GM12878 (cell line): ENCODE results near the gene SPIRE2. TPM values are rescaled to one million over a fixed set of nuclear protein-coding genes. Genes with fewer than 3 reads are reported as not detected.

Experiments used
- ATAC-seq: fragments of 200-7000 bp; cut with Tn5 transposase; 3 replicates; pipeline ENCODE4 v1.9.1; 2020; ENCODE audit warnings: mild to moderate bottlenecking, moderate library complexity
- BruUV-seq: library from RNA; stranded (reverse); fragments of 400-500 nt; replicated peaks from 2 replicates; lab custom pipeline; 2021; lab: Mats Ljungman, UMichigan
- CTCF ChIA-PET: fragments of 300-600 bp; sonication (Branson Sonifier 250); formaldehyde crosslinking; extraction: SDS; loops from one replicate; lab custom pipeline; 2021; ENCODE audit warnings: inconsistent platforms; lab: Yijun Ruan, JAX
- POLR2A ChIA-PET: fragments of 350-600 bp; formaldehyde crosslinking; extraction: SDS; loops from one replicate; lab custom pipeline; 2021; ENCODE audit warnings: inconsistent platforms; lab: Charles Lee
- RAD21 ChIA-PET: fragments of 300-600 bp; sonication (Branson Sonifier 250); formaldehyde crosslinking; loops from one replicate; lab custom pipeline; 2023; ENCODE audit warnings: antibody characterized with exemption; ENCODE audit not compliant: unreplicated experiment; lab: Charles Lee
- SMC1A ChIA-PET: fragments of 300-600 bp; sonication (Branson Sonifier 250); formaldehyde crosslinking; loops from one replicate; lab custom pipeline; 2023; ENCODE audit not compliant: unreplicated experiment, uncharacterized antibody; lab: Charles Lee
- DNase-seq: peaks from one replicate; pipeline ENCODE4 v3.0.0-alpha.2; 2011; ENCODE audit warnings: low read depth, low spot score
- FAIRE-seq: peaks from 3 replicates; lab custom pipeline; 2011; peaks lifted over from hg19 to GRCh38; lab: Jason Lieb, UNC
- H2AFZ ChIP-seq: 2 replicates; pipeline ENCODE4 v1.6.0; 2011; ENCODE audit warnings: low read depth, low read length, control low read depth; ENCODE audit not compliant: control insufficient read depth
- H3K27ac ChIP-seq: 2 replicates; pipeline ENCODE4 v1.5.1; 2011; ENCODE audit warnings: control low read depth; ENCODE audit not compliant: control insufficient read depth, insufficient read depth
- H3K27me3 ChIP-seq, 2 experiments: replicated peaks in 1 of 2; 2 replicates each; pipeline versions ENCODE4 v1.6.0 to v1.6.1; 2011; ENCODE audit warnings: low read length in 1 of 2; ENCODE audit not compliant: control insufficient read depth in 2 of 2, insufficient read depth in 2 of 2
- H3K36me3 ChIP-seq, 2 experiments: 2 replicates each; pipeline ENCODE4 v1.5.1; 2011; ENCODE audit warnings: low read length in 1 of 2; ENCODE audit not compliant: control insufficient read depth in 2 of 2, insufficient read depth in 2 of 2
- H3K4me1 ChIP-seq: 2 replicates; pipeline ENCODE4 v1.6.1; 2011; ENCODE audit warnings: mild to moderate bottlenecking, low read length, moderate library complexity, mixed read lengths; ENCODE audit not compliant: control insufficient read depth, insufficient read depth
- H3K4me2 ChIP-seq: 2 replicates; pipeline ENCODE4 v1.6.0; 2011; ENCODE audit warnings: control low read depth; ENCODE audit not compliant: control insufficient read depth, insufficient read depth
- H3K4me3 ChIP-seq: fragments of 200-600 bp; sonication (generic); 2 replicates; pipeline ENCODE4 v1.5.1; 2016
- H3K79me2 ChIP-seq: 2 replicates; pipeline ENCODE4 v1.6.0; 2011; ENCODE audit warnings: low read length; ENCODE audit not compliant: control insufficient read depth, insufficient read depth
- H3K9ac ChIP-seq: 2 replicates; pipeline ENCODE4 v1.8.0; 2011; ENCODE audit warnings: low read length, control low read depth, mixed read lengths; ENCODE audit not compliant: control insufficient read depth, insufficient read depth
- H3K9me3 ChIP-seq: replicated peaks from 3 replicates; pipeline ENCODE4 v1.5.1; 2011; ENCODE audit warnings: mild to moderate bottlenecking, low read length; ENCODE audit not compliant: control insufficient read depth, insufficient read depth
- H4K20me1 ChIP-seq: 2 replicates; pipeline ENCODE4 v1.6.0; 2011; ENCODE audit not compliant: control insufficient read depth, insufficient read depth
- ATF7 ChIP-seq: fragments of 450-650 bp; IDR thresholded peaks from 2 replicates; pipeline ENCODE4 v1.6.1; 2016; ENCODE audit warnings: low read depth, mild to moderate bottlenecking
- BMI1 ChIP-seq: fragments of 450-650 bp; IDR thresholded peaks from 2 replicates; pipeline ENCODE4 v1.6.1; 2016; ENCODE audit warnings: mild to moderate bottlenecking, moderate library complexity, borderline replicate concordance
- CBX5 ChIP-seq: sonication (generic); IDR thresholded peaks from 2 replicates; pipeline ENCODE4 v1.6.1; 2016; ENCODE audit warnings: low read depth, moderate library complexity, mild to moderate bottlenecking, inconsistent platforms
- ESRRA ChIP-seq: IDR thresholded peaks from 2 replicates; pipeline ENCODE4 v1.6.1; 2012; ENCODE audit warnings: mild to moderate bottlenecking, low read length, improper control_type of control experiment
- FOXK2 ChIP-seq: fragments of 450-650 bp; IDR thresholded peaks from 2 replicates; pipeline ENCODE4 v1.6.1; 2017; ENCODE audit warnings: mild to moderate bottlenecking, moderate library complexity
- HCFC1 ChIP-seq: fragments of 150-350 bp; IDR thresholded peaks from 2 replicates; pipeline ENCODE4 v1.6.1; 2014; ENCODE audit warnings: low read length
- HDAC2 ChIP-seq: fragments of 200-600 bp; sonication (generic); IDR thresholded peaks from 2 replicates; pipeline ENCODE4 v1.6.1; 2017
- HSF1 ChIP-seq: fragments of 150-350 bp; IDR thresholded peaks from 2 replicates; pipeline ENCODE4 v1.6.1; 2014; ENCODE audit warnings: mild to moderate bottlenecking, low read depth, low read length
- JUND ChIP-seq: IDR thresholded peaks from 2 replicates; pipeline ENCODE4 v1.6.1; 2012; ENCODE audit warnings: low read depth, mild to moderate bottlenecking, low read length, improper control_type of control experiment, moderate library complexity
- MXI1 ChIP-seq: fragments of 150-350 bp; IDR thresholded peaks from 2 replicates; pipeline ENCODE4 v1.6.1; 2011; ENCODE audit warnings: low read depth, mild to moderate bottlenecking, inconsistent platforms, low read length, improper control_type of control experiment
- POU2F2 ChIP-seq: IDR thresholded peaks from 3 replicates; pipeline ENCODE4 v1.6.1; 2011; ENCODE audit warnings: low read depth, mild to moderate bottlenecking, low read length, borderline replicate concordance
- RELB ChIP-seq: fragments of 450-650 bp; IDR thresholded peaks from 2 replicates; pipeline ENCODE4 v1.6.1; 2017; ENCODE audit warnings: low read depth, mild to moderate bottlenecking, moderate library complexity
- SMAD1 ChIP-seq: fragments of 450-650 bp; IDR thresholded peaks from 2 replicates; pipeline ENCODE4 v1.6.1; 2018; ENCODE audit warnings: mild to moderate bottlenecking, low read depth; ENCODE audit not compliant: partially characterized antibody
- SREBF2 ChIP-seq: IDR thresholded peaks from 2 replicates; pipeline ENCODE4 v1.6.1; 2012; ENCODE audit warnings: mild to moderate bottlenecking, low read length
- TAF1 ChIP-seq: IDR thresholded peaks from 2 replicates; pipeline ENCODE4 v1.6.1; 2011; ENCODE audit warnings: mild to moderate bottlenecking, low read depth, low read length, borderline replicate concordance
- WRNIP1 ChIP-seq: IDR thresholded peaks from 2 replicates; pipeline ENCODE4 v1.6.1; 2011; ENCODE audit warnings: low read depth, low read length, improper control_type of control experiment, borderline replicate concordance
- WGBS: methylation state at CpG from one replicate; pipeline ENCODE4 v1.1.6; 2016; ENCODE audit warnings: low lambda C conversion rate; ENCODE audit not compliant: insufficient replicate concordance, insufficient coverage; ENCODE audit errors: missing lambda C conversion rate; 5-methylcytosine and 5-hydroxymethylcytosine counted together
- in situ Hi-C: fragments of 300-500 bp; cut with MboI; formaldehyde crosslinking; loops from 9 replicates; pipeline ENCODE4 v1.14.3; 2018; ENCODE audit warnings: mixed read lengths
- intact Hi-C: fragments of 100-400 bp; cut with micrococcal nuclease; formaldehyde crosslinking; loops from one replicate; pipeline ENCODE4 v1.14.2; 2022; ENCODE audit not compliant: unreplicated experiment
- polyA plus RNA-seq, 11 experiments: library from polyadenylated mRNA; depleted of rRNA in 4 of 11; unstranded in 6 of 11; stranded (reverse) in 5 of 11; fragments of >200 nt; fragmentation: Nextera tagmentation in 4 of 11; fragmentation: Illumina TruSeq in 1 of 11; extraction: Ambion mirVana in 4 of 11; extraction: Trizol in 1 of 11; gene quantifications; 1 replicate in 1 of 11; 2 replicates in 10 of 11; pipeline versions ENCODE4 v1.2.1 to v1.2.3, GENCODE V29; 2011 to 2016; ENCODE audit warnings: inconsistent platforms in 2 of 11, missing spikeins in 2 of 11, low read depth in 1 of 11
- total RNA-seq, 4 experiments: library from RNA; depleted of rRNA in 3 of 4; stranded (reverse); fragments of >200 nt in 3 of 4; fragmentation: Illumina TruSeq in 1 of 4; extraction: Trizol in 1 of 4; gene quantifications; 2 replicates each; pipeline versions ENCODE4 v1.2.1 to v1.2.3, GENCODE V29; 2013 to 2021

SPIRE2 gene
- total and polyA plus RNA-seq, 10 of the 15 experiments (the other 5 are each of a cell fraction or from before 2014, with no cell fraction given) = 0.03 to 0.64 (median 0.27) TPM; not detected in 1

- Histone ChIP-seq H3K9ac (no peak overlapping the region), H2AFZ (no peak overlapping the region), H4K20me1 (no peaks in the 10 kb centered on the region), H3K79me2 (no peaks in the 10 kb centered on the region), H3K27ac (no peak overlapping the region), H3K4me2 (no peak overlapping the region), H3K9me3 (no peaks in the 10 kb centered on the region), H3K4me1 (no peaks in the 10 kb centered on the region), H3K4me3 (no peak overlapping the region), H3K27me3 (no peaks in the 10 kb centered on the region), H3K36me3 (peaks cover 19 to 24% of the 10 kb centered on the region in 2 experiments; a peak in 3 of 4 replicates)
- ChIA-PET POLR2A (interaction anchor here (1.0 kb wide), 1 partner anchor 86 kb away, joined by 3 read pairs; no protein-coding TSS in a partner anchor), CTCF (no interaction called here), RAD21 (no interaction called here), SMC1A (no interaction called here)
- TF ChIP-seq WRNIP1 = no peak
- TF ChIP-seq MXI1 = no peak
- TF ChIP-seq ATF7 = no peak
- TF ChIP-seq HSF1 = no peak
- no peak for TF ChIP-seq HDAC2
- no peak for TF ChIP-seq BMI1
- TF ChIP-seq POU2F2 = no peak
- no peak for TF ChIP-seq TAF1
- TF ChIP-seq ESRRA = no peak
- no peak for TF ChIP-seq JUND
- no peak for TF ChIP-seq CBX5
- TF ChIP-seq FOXK2 = no peak
- no peak for TF ChIP-seq HCFC1
- no peak for TF ChIP-seq SREBF2
- no peak for TF ChIP-seq SMAD1
- TF ChIP-seq RELB = no peak
- in situ Hi-C loops (no loop called here), intact Hi-C loops (no loop called here)
- DNase-seq = no peak
- 96% methylated on average over 21 of the region's 21 CpGs for WGBS
- BruUV-seq = no TSS peak
- ATAC-seq = no peak
- FAIRE-seq = no peak
These were observed 41.6 kb upstream of the SPIRE2 start for GRCh38 chr16:89786474-89787364.
